ENCODE data around the gene RPP14. TPM values are rescaled to one million over a fixed set of nuclear protein-coding genes. Genes with fewer than 3 reads are reported as not detected.

The RPP14 gene
- total RNA-seq, 1 experiment from 2014 or later = 22.4 TPM

DNA sequence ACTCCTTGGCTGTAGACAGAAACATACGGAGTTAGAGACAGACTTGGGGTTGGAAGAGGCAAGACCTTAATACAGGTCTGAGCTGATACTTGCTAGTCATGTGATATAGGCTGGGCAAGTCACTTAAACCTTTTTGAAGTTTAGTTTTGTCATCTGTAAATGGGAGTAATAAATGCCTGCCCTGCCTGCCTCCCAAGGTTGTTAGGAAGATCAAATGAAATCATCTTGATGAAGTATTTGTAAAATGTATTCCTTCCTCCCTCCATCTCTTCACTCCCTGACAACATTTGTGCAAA is 29.6 kb downstream of the RPP14 start:
- ATAC-seq = no peak
- POLR2A ChIA-PET = no interaction called here
- no TSS peak for BruUV-seq (replicated peaks)
- Histone ChIP-seq H3K4me3 (replicated peaks in 1 of 2; ENCODE audit: low read depth in 1 of 2, low read length in 2 of 2) (no peak overlapping the region), H3K79me2 (ENCODE audit: insufficient read depth, low read length) (no peaks in the 10 kb centered on the region), H3K4me1 (ENCODE audit: control insufficient read depth in 1 of 2, insufficient read depth in 2 of 2, low read length in 2 of 2) (peaks cover 14 to 33% of the 10 kb centered on the region in 2 experiments; a peak in 3 of 4 replicates), H3K9ac (ENCODE audit: low read length) (no peak overlapping the region), H3K4me2 (ENCODE audit: low read length) (peak overlapping the region; percentile 95; the same call in 1 of the 2 replicates), H4K20me1 (ENCODE audit: insufficient read depth) (no peaks in the 10 kb centered on the region), H3K36me3 (ENCODE audit: control insufficient read depth in 1 of 2, insufficient read depth in 2 of 2, low read length in 2 of 2) (no peaks in the 10 kb centered on the region), H3K27me3 (ENCODE audit: insufficient read depth, low read length) (no peaks in the 10 kb centered on the region), H3K9me2 (ENCODE audit: insufficient read depth) (no peaks in the 10 kb centered on the region), H3K9me3 (ENCODE audit: control insufficient read depth in 1 of 2, insufficient read depth in 1 of 2, low read depth in 1 of 2, low read length in 2 of 2) (no peaks in the 10 kb centered on the region), H3K27ac (ENCODE audit: low read depth, low read length) (no peak overlapping the region), H2AFZ (ENCODE audit: low read depth, low read length, poor library complexity, severe bottlenecking) (no peak overlapping the region)
- no peak for DNase-seq (ENCODE audit: low read depth, low spot score)
- TF ChIP-seq RAD21 (IDR thresholded peaks at IDR 0.05; ENCODE audit: low read depth) (no peak), POLR2A (IDR thresholded peaks at IDR 0.05; ENCODE audit: borderline replicate concordance, extremely low read depth, insufficient read depth, insufficient read length) (no peak), SIN3A (IDR thresholded peaks at IDR 0.05; ENCODE audit: low read depth) (no peak), ZNF274 (IDR thresholded peaks at IDR 0.05; ENCODE audit: low read depth, low read length) (no peak)
- CTCF ChIA-PET = interaction anchor here (1.2 to 1.3 kb wide), 2 partner anchors 29 to 197 kb away, joined by 3 read pairs; partner anchors contain the start of genes HTD2 and RPP14
- intact Hi-C loops (cut with micrococcal nuclease) = no loop called here
- RAD21 ChIA-PET (ENCODE audit: low non-redundant PET in 1 of 2, low total read pairs in 2 of 2, uncharacterized antibody in 2 of 2, unreplicated experiment in 2 of 2) = no interaction called here

DNA sequence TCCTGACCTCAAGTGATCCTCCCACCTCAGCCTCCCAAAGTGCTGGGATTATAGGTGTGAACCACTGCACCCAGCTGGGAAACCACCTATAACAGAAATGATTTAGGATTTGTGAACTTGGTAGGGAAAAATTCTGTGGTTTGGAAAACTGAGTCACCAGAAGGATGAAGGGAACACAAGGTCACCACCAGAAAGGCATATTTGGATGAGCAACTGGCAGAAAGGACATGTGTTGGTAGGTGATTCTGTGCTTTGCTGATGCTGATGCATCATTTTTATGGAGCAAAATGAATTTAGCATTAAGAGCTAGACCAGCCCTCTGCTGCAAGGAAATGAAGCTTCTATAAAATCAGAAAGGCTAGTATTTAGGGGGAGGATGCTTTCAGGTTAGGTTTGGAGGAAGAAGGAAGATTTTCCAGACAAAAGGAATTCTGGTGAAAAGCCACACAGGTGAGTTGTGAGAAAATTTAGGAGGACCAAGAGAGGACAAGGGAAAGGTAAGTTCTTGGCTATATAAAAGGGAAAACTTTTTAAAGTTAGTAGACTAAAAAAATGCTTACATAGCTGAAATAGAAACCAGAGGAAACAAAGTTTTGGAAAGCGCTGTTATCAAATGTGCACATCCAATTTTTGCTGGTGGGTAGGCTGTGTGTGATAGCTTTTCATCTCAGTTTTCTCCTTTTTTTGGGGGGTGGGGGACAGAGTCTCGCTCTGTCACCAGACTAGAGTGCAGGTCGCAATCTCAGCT is 30.3 kb downstream of the RPP14 start:
- H3K27me3 ChIP-seq (ENCODE audit: insufficient read depth, low read length) = no peaks in the 10 kb centered on the region
- H3K36me3 ChIP-seq (ENCODE audit: control insufficient read depth in 1 of 2, insufficient read depth in 2 of 2, low read length in 2 of 2) = no peaks in the 10 kb centered on the region
- ChIA-PET CTCF (interaction anchor here (0.7 to 1.3 kb wide), 3 partner anchors 30 to 196 kb away, joined by 3 read pairs; partner anchors contain the start of genes HTD2 and RPP14), RAD21 (ENCODE audit: low non-redundant PET in 1 of 2, low total read pairs in 2 of 2, uncharacterized antibody in 2 of 2, unreplicated experiment in 2 of 2) (no interaction called here), POLR2A (no interaction called here)
- H3K9ac ChIP-seq (ENCODE audit: low read length) = no peak overlapping the region
- H3K9me3 ChIP-seq (ENCODE audit: control insufficient read depth in 1 of 2, insufficient read depth in 1 of 2, low read depth in 1 of 2, low read length in 2 of 2) = no peaks in the 10 kb centered on the region
- no peak overlapping the region for H3K4me3 ChIP-seq (replicated peaks in 1 of 2; ENCODE audit: low read depth in 1 of 2, low read length in 2 of 2)
- peaks cover 14 to 33% of the 10 kb centered on the region in 2 experiments; a peak in 3 of 4 replicates for H3K4me1 ChIP-seq (ENCODE audit: control insufficient read depth in 1 of 2, insufficient read depth in 2 of 2, low read length in 2 of 2)
- BruUV-seq (replicated peaks) = no TSS peak
- no peaks in the 10 kb centered on the region for H4K20me1 ChIP-seq (ENCODE audit: insufficient read depth)
- H2AFZ ChIP-seq (ENCODE audit: low read depth, low read length, poor library complexity, severe bottlenecking) = no peak overlapping the region
- no peak for DNase-seq (ENCODE audit: low read depth, low spot score)
- H3K4me2 ChIP-seq (ENCODE audit: low read length) = no peak overlapping the region
- H3K27ac ChIP-seq (ENCODE audit: low read depth, low read length) = no peak overlapping the region
- no peaks in the 10 kb centered on the region for H3K9me2 ChIP-seq (ENCODE audit: insufficient read depth)
- no peaks in the 10 kb centered on the region for H3K79me2 ChIP-seq (ENCODE audit: insufficient read depth, low read length)
- intact Hi-C loops (cut with micrococcal nuclease) = no loop called here
- no peak for ATAC-seq
- no peak for TF ChIP-seq TCF7L2 (IDR thresholded peaks at IDR 0.05; ENCODE audit: borderline replicate concordance, extremely low read depth, insufficient read depth, insufficient read length)
- TF ChIP-seq YY1 (IDR thresholded peaks at IDR 0.05; ENCODE audit: extremely low read depth, insufficient replicate concordance, low read depth, low read length) = no peak
- TF ChIP-seq, protein P1, sequence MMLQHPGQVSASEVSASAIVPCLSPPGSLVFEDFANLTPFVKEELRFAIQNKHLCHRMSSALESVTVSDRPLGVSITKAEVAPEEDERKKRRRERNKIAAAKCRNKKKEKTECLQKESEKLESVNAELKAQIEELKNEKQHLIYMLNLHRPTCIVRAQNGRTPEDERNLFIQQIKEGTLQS (IDR thresholded peaks at IDR 0.05) = no peak
- no peak for TF ChIP-seq EZH2phosphoT487 (IDR thresholded peaks at IDR 0.05; ENCODE audit: borderline replicate concordance)

All from HCT116 (cell line).